Tibial nerve (tissue), 4 donors: ENCODE data around the gene CC2D2B. TPM values are rescaled to one million over a fixed set of nuclear protein-coding genes. Genes with fewer than 3 reads are reported as not detected.

Source experiments
- DNase-seq, 2 donors: peaks; one replicate each; pipeline ENCODE4 v3.0.0-alpha.2; 2019; ENCODE audit warnings: low spot score in 2 of 2
- H3K27ac ChIP-seq, 4 donors: fragments of 200-600 bp; sonication (generic) in 3 of 4; one replicate each; pipeline ENCODE4 v1.5.1; 2017 to 2019; ENCODE audit warnings: mild to moderate bottlenecking in 1 of 4
- H3K27me3 ChIP-seq, 2 donors: fragments of 200-600 bp; sonication (generic) in 1 of 2; one replicate each; pipeline versions ENCODE4 v1.5.1 to v1.6.0; 2017 to 2019
- H3K36me3 ChIP-seq, 3 donors: fragments of 200-600 bp; sonication (generic); one replicate each; pipeline ENCODE4 v1.5.1; 2018 to 2019
- H3K4me1 ChIP-seq, 4 donors: fragments of 200-600 bp; sonication (generic) in 3 of 4; one replicate each; pipeline ENCODE4 v1.5.1; 2017 to 2019
- H3K4me3 ChIP-seq, 4 donors: fragments of 200-600 bp; sonication (generic) in 3 of 4; one replicate each; pipeline ENCODE4 v1.5.1; 2017 to 2019; ENCODE audit warnings: mild to moderate bottlenecking in 1 of 4, moderate library complexity in 1 of 4
- H3K9me3 ChIP-seq, 4 donors: fragments of 200-600 bp; sonication (generic) in 3 of 4; one replicate each; pipeline ENCODE4 v1.5.1; 2017 to 2019
- EP300 ChIP-seq, 2 donors: sonication (generic); formaldehyde crosslinking; IDR thresholded peaks; one replicate each; pipeline ENCODE4 v1.6.1; 2017; ENCODE audit warnings: antibody characterized with exemption in 2 of 2, mild to moderate bottlenecking in 1 of 2
- POLR2A ChIP-seq, 2 donors: fragments of 450-650 bp; IDR thresholded peaks; one replicate each; pipeline ENCODE4 v1.6.1; 2017; ENCODE audit warnings: antibody characterized with exemption in 2 of 2, mild to moderate bottlenecking in 2 of 2, moderate library complexity in 2 of 2
- WGBS, 2 donors: methylation state at CpG; one replicate each; pipeline ENCODE4 v1.1.5; 2018; 5-methylcytosine and 5-hydroxymethylcytosine counted together
- total RNA-seq, 4 donors: library from RNA; depleted of rRNA; stranded (reverse); fragments of >200 nt; gene quantifications; one replicate each; pipeline ENCODE4 v1.1.0, GENCODE V29; 2016
- TF ChIP-seq, protein P1 (sequence below), 5 experiments: fragments of 200-600 bp in 3 of 5; fragments of 450-650 bp in 2 of 5; sonication (generic) in 3 of 5; IDR thresholded peaks; one replicate each; pipeline ENCODE4 v1.5.1; 2016 to 2019; ENCODE audit warnings: antibody characterized with exemption in 5 of 5, mild to moderate bottlenecking in 3 of 5, moderate library complexity in 2 of 5

CC2D2B gene
- total RNA-seq, result 10 to 100 TPM in 1 of 4 donors, 1 to 10 TPM in 2, not detected in 1; 1.1 to 23.7 (median 1.8) TPM

DNA sequence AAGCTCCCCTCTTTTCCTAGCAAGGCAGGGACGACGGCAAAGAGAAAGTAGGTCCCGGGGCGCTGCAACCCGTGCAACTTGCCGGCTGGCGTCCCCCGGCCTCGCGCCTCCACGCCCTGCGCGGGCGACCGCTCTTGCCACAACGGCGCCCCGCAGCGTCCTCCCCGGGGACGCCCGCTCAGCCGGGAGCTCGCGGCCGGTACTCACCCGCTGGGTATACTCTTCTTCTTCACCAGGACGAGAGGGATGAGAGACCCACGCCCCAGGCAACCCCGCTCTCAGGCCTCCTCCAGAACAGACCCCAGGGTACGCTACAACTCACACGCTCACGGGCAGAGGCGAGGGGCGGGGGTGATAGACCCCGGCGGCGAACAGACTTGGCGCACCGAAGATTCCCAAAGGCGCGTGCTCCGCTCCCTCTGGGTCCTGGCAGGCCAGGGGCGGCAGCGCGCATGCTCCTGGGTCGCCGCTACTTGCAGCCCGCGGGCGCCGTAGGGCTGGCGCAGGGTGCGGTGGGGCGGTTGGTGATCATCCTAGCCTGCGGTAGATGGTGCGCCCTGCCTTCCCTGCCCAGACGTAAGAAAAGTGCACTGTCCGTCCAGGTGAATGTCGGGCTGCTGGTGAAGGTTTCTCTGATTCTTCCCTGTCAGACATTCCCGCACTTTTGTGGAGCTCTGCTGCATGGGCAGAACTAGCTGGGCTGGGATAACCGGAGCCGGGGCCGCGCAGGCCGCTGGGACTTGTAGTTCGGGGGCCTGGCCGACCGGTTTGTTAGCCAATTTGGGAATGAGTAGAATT lies at the start of gene CC2D2B:
TSS of gene CC2D2B (plus strand) at position 520 of the 798 bp plus-strand sequence. CDS start 3,349 bp downstream, outside the sequence.
- 0 to 2% methylated on average over 19 to 67 of the region's 69 CpGs for WGBS, 2 donors
- H3K36me3 ChIP-seq, result peaks cover 0 to 22% (median 0%) of the 10 kb centered on the region in 3 donors
- peaks cover 0 to 10% (median 0%) of the 10 kb centered on the region in 4 donors for H3K4me1 ChIP-seq
- peak within 1 kb of the TSS; percentile 52 to 80 (median 64) for H3K4me3 ChIP-seq
- peak in 1 of 2 donors; percentile 30 for TF ChIP-seq POLR2A (IDR thresholded peaks at IDR 0.05)
- TF ChIP-seq EP300 (IDR thresholded peaks at IDR 0.05), result peak in 1 of 2 donors; percentile 56
- TF ChIP-seq, protein P1, sequence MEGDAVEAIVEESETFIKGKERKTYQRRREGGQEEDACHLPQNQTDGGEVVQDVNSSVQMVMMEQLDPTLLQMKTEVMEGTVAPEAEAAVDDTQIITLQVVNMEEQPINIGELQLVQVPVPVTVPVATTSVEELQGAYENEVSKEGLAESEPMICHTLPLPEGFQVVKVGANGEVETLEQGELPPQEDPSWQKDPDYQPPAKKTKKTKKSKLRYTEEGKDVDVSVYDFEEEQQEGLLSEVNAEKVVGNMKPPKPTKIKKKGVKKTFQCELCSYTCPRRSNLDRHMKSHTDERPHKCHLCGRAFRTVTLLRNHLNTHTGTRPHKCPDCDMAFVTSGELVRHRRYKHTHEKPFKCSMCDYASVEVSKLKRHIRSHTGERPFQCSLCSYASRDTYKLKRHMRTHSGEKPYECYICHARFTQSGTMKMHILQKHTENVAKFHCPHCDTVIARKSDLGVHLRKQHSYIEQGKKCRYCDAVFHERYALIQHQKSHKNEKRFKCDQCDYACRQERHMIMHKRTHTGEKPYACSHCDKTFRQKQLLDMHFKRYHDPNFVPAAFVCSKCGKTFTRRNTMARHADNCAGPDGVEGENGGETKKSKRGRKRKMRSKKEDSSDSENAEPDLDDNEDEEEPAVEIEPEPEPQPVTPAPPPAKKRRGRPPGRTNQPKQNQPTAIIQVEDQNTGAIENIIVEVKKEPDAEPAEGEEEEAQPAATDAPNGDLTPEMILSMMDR (IDR thresholded peaks at IDR 0.05), result no peak
- DNase-seq, result peak; percentile 60 to 65
- no peaks in the 10 kb centered on the region for H3K9me3 ChIP-seq
- H3K27ac ChIP-seq, result peak within 1 kb of the TSS; percentile 44 to 86 (median 82)
- no peaks in the 10 kb centered on the region for H3K27me3 ChIP-seq

DNA sequence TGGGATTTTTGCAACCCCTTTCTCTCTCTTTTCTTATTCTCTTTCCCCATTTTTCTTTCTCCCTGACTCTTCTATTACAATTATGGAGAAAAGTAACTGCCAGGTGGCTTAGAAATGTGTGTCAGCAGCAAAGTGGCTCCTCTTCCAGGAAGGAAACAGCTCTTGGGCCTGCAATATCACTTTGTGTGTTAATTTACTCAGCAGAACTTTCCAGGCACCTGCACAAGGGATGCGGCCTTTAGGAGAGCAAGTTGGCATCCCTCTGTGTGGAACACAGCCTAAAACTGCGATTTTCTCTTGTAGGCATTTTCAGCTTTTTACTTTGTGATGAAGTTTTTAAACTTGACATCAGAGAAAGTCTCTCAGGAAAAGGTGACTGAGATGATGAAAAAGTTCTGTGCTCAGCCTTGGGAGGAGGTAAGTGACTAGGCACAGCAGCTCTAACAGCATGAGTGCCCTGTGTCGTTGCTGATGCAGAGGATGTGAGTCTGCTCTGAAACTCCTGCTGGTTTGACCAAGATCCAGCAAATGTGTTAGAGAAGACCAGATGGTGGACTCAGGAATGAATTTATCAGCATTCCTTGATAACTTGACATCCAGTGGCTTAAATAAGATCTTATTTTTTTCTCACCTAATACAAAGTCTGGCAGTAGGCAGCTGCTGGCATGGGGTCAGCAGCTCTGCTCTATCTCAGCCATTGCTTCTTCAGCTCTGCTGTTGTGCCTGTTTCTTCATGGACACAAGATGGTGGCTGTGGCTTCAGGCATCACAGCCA lies 47.4 kb upstream of the CC2D2B start:
- no peaks in the 10 kb centered on the region for H3K27me3 ChIP-seq
- 84 to 85% methylated on average over 3 of the region's 3 CpGs for WGBS, 2 donors
- H3K4me1 ChIP-seq, result peaks cover 0 to 8% (median 0%) of the 10 kb centered on the region in 4 donors
- H3K4me3 ChIP-seq, result no peak overlapping the region
- H3K36me3 ChIP-seq, result no peaks in the 10 kb centered on the region
- TF ChIP-seq, protein P1 (IDR thresholded peaks at IDR 0.05), result no peak
- TF ChIP-seq EP300 (IDR thresholded peaks at IDR 0.05) (no peak), POLR2A (IDR thresholded peaks at IDR 0.05) (no peak)
- no peak overlapping the region for H3K27ac ChIP-seq
- no peaks in the 10 kb centered on the region for H3K9me3 ChIP-seq
- DNase-seq, result no peak

- H3K27me3 ChIP-seq, result no peaks in the 10 kb centered on the region
- H3K4me1 ChIP-seq, result peaks cover 0 to 8% (median 0%) of the 10 kb centered on the region in 4 donors
- TF ChIP-seq, protein P1 (IDR thresholded peaks at IDR 0.05), result no peak
- TF ChIP-seq EP300 (IDR thresholded peaks at IDR 0.05) (no peak), POLR2A (IDR thresholded peaks at IDR 0.05) (no peak)
- 79 to 98% methylated on average over 2 of the region's 2 CpGs for WGBS, 2 donors
- H3K9me3 ChIP-seq, result no peaks in the 10 kb centered on the region
- no peaks in the 10 kb centered on the region for H3K36me3 ChIP-seq
- H3K4me3 ChIP-seq, result no peak overlapping the region
- DNase-seq, result no peak
- no peak overlapping the region for H3K27ac ChIP-seq
These were observed 46.4 kb upstream of the CC2D2B start for GRCh38 chr10:95861386-95861785.

DNA sequence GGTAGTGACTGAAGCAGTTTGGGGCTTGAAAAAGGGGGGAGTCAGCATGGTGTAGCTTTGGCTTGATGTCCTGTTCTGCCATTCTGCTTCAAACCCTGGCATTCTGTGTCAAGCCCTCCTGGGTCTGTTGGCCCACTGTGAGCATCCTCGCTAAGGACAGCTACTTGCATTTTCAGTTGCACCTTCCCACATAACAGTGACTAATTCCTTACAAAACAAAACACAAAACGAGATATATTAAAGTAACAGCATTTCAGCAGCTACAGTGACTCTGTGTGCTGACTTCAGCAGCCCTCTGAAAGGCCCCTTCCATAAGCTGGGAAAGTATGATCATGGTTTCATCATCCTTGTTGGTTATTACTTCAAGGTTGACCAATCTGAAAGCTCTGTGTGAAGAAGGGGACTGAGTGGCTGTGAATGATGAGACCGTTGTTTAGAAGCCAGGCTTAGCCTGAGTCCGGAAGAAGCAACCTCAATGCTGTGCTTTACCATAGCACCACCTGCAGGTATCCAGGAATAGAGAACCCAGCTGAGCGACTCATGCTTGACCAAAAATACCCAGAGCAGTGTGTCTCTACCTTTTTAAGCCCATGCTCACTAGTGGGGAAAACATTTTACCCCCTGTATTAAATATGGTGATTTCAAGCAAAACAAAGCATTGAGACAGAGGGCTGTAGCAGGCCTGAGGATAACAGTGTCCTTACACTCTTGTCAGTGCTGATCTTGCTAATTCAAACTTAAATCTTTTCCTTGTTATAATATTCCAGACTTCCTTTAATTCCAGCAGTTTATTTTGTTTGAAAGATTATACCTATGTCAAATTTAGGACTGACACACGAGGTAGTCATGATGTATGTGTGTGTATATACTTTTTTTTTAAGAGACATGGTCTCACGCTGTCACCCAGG lies 42.6 kb upstream of the CC2D2B start:
- Histone ChIP-seq H3K4me1 (peaks cover 0 to 8% (median 0%) of the 10 kb centered on the region in 4 donors), H3K27ac (no peak overlapping the region), H3K36me3 (peaks cover 0 to 8% (median 0%) of the 10 kb centered on the region in 3 donors), H3K27me3 (no peaks in the 10 kb centered on the region), H3K4me3 (no peak overlapping the region), H3K9me3 (no peaks in the 10 kb centered on the region)
- peak in 1 of 2 donors; percentile 21 for DNase-seq
- TF ChIP-seq, protein P1 (IDR thresholded peaks at IDR 0.05), result peak; percentile 38 to 48 (median 45)
- no peak for TF ChIP-seq EP300 (IDR thresholded peaks at IDR 0.05)
- 33 to 38% methylated on average over 7 of the region's 7 CpGs for WGBS, 2 donors
